Thyroid gland (tissue), 4 donors: ENCODE data around the gene NFASC.

ENCODE experiments used
- POLR2A ChIP-seq, 2 donors: fragments of 450-650 bp; IDR thresholded peaks; one replicate each; pipeline ENCODE4 v1.6.1; 2017; ENCODE audit warnings: antibody characterized with exemption in 2 of 2, mild to moderate bottlenecking in 2 of 2, moderate library complexity in 1 of 2
- TF ChIP-seq, protein P1 (sequence below), 6 experiments: fragments of 200-600 bp in 3 of 6; fragments of 450-650 bp in 3 of 6; sonication (generic) in 3 of 6; IDR thresholded peaks; one replicate each; pipeline ENCODE4 v1.5.1; 2016 to 2019; ENCODE audit warnings: antibody characterized with exemption in 6 of 6, mild to moderate bottlenecking in 2 of 6, inconsistent platforms in 1 of 6, moderate library complexity in 1 of 6

DNA sequence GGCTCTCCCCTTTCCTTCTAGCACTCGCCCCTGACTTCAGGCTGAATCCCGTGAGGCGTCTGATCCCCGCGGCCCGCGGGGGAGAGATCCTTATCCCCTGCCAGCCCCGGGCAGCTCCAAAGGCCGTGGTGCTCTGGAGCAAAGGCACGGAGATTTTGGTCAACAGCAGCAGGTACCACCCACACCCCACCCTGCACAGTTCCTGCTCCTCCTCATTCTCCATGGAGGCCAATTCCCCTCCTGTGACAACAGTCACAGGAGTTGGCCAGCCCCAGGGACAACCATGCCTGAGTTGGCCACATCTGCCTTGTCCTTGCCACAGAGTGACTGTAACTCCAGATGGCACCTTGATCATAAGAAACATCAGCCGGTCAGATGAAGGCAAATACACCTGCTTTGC is 193.6 kb downstream of the NFASC start:
- TF ChIP-seq, protein P1, sequence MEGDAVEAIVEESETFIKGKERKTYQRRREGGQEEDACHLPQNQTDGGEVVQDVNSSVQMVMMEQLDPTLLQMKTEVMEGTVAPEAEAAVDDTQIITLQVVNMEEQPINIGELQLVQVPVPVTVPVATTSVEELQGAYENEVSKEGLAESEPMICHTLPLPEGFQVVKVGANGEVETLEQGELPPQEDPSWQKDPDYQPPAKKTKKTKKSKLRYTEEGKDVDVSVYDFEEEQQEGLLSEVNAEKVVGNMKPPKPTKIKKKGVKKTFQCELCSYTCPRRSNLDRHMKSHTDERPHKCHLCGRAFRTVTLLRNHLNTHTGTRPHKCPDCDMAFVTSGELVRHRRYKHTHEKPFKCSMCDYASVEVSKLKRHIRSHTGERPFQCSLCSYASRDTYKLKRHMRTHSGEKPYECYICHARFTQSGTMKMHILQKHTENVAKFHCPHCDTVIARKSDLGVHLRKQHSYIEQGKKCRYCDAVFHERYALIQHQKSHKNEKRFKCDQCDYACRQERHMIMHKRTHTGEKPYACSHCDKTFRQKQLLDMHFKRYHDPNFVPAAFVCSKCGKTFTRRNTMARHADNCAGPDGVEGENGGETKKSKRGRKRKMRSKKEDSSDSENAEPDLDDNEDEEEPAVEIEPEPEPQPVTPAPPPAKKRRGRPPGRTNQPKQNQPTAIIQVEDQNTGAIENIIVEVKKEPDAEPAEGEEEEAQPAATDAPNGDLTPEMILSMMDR (IDR thresholded peaks at IDR 0.05) = no peak
- TF ChIP-seq POLR2A (IDR thresholded peaks at IDR 0.05) = no peak
